Ishikawa (cell line): Measurements from ENCODE around the gene GGCX.

Source experiments
- CEBPB ChIP-seq: IDR thresholded peaks from 2 replicates; pipeline ENCODE4 v1.6.1; 2012
- CREB1 ChIP-seq: IDR thresholded peaks from 2 replicates; pipeline ENCODE4 v1.6.1; 2012; ENCODE audit warnings: low read depth
- EGR1 ChIP-seq: IDR thresholded peaks from 2 replicates; pipeline ENCODE4 v1.6.1; 2012
- EP300 ChIP-seq: IDR thresholded peaks from 2 replicates; pipeline ENCODE4 v1.6.1; 2012; ENCODE audit warnings: borderline replicate concordance
- FOXM1 ChIP-seq: IDR thresholded peaks from 2 replicates; pipeline ENCODE4 v1.6.1; 2012; ENCODE audit warnings: low read depth, borderline replicate concordance
- MAX ChIP-seq: IDR thresholded peaks from 2 replicates; pipeline ENCODE4 v1.6.1; 2012
- NFIC ChIP-seq: IDR thresholded peaks from 2 replicates; pipeline ENCODE4 v1.6.1; 2012
- RAD21 ChIP-seq: IDR thresholded peaks from 2 replicates; pipeline ENCODE4 v1.6.1; 2012; ENCODE audit warnings: low read depth
- REST ChIP-seq: IDR thresholded peaks from 2 replicates; pipeline ENCODE4 v1.6.1; 2012; ENCODE audit warnings: low read depth, mild to moderate bottlenecking
- TAF1 ChIP-seq: IDR thresholded peaks from 2 replicates; pipeline ENCODE4 v1.6.1; 2012; ENCODE audit warnings: low read depth, mild to moderate bottlenecking
- TCF12 ChIP-seq: IDR thresholded peaks from 2 replicates; pipeline ENCODE4 v1.6.1; 2012; ENCODE audit warnings: low read depth
- TEAD4 ChIP-seq: IDR thresholded peaks from 2 replicates; pipeline ENCODE4 v1.6.1; 2012
- USF1 ChIP-seq: IDR thresholded peaks from 2 replicates; pipeline ENCODE4 v1.6.1; 2012
- YY1 ChIP-seq: IDR thresholded peaks from 2 replicates; pipeline ENCODE4 v1.6.1; 2012; ENCODE audit warnings: low read depth
- ZBTB7A ChIP-seq: IDR thresholded peaks from 2 replicates; pipeline ENCODE4 v1.6.1; 2012; ENCODE audit warnings: low read depth

Gene GGCX

GRCh38 chr2:85525029-85525428 lies 36.3 kb downstream of the GGCX start:
- TF ChIP-seq REST, result no peak
- no peak for TF ChIP-seq USF1
- no peak for TF ChIP-seq TCF12
- TF ChIP-seq EP300, result no peak
- no peak for TF ChIP-seq TEAD4
- TF ChIP-seq NFIC, result no peak
- no peak for TF ChIP-seq ZBTB7A
- TF ChIP-seq TAF1, result no peak
- TF ChIP-seq YY1, result no peak

- no peak for TF ChIP-seq NFIC
- peak; percentile 61 for TF ChIP-seq REST
These were observed 36.9 kb downstream of the GGCX start for GRCh38 chr2:85524336-85524908.

GRCh38 chr2:85523903-85524335 lies 37.4 kb downstream of the GGCX start:
- TF ChIP-seq CREB1, result no peak
- no peak for TF ChIP-seq ZBTB7A
- no peak for TF ChIP-seq TCF12
- no peak for TF ChIP-seq YY1
- no peak for TF ChIP-seq TAF1
- TF ChIP-seq TEAD4, result no peak
- TF ChIP-seq EGR1, result no peak
- TF ChIP-seq REST, result no peak
- TF ChIP-seq CEBPB, result no peak
- TF ChIP-seq MAX, result no peak
- TF ChIP-seq USF1, result no peak
- TF ChIP-seq EP300, result no peak
- no peak for TF ChIP-seq NFIC
- TF ChIP-seq FOXM1, result no peak
- TF ChIP-seq RAD21, result no peak

- TF ChIP-seq TAF1 (no peak), CREB1 (no peak), RAD21 (no peak), MAX (no peak), EGR1 (no peak), CEBPB (no peak), ZBTB7A (no peak), EP300 (no peak), TEAD4 (no peak), FOXM1 (no peak), USF1 (no peak), REST (no peak), NFIC (no peak), YY1 (no peak)
These were observed 38.0 kb downstream of the GGCX start for GRCh38 chr2:85523062-85523902.
